ENCODE measurements around the gene PRTN3. TPM values are rescaled to one million over a fixed set of nuclear protein-coding genes. Genes with fewer than 3 reads are reported as not detected.

PRTN3 gene
- total RNA-seq, 1 donor from 2014 or later: not detected

- H3K36me3 Mint-ChIP-seq (ENCODE audit: low read depth, unreplicated experiment): peaks cover 37% of the 10 kb centered on the region
- TF ChIP-seq CTCF (IDR thresholded peaks at IDR 0.05; ENCODE audit: unreplicated experiment): no peak
- H3K4me3 Mint-ChIP-seq (ENCODE audit: unreplicated experiment): no peak overlapping the region
- no peak for DNase-seq (ENCODE audit: low spot score)
- peaks cover 32% of the 10 kb centered on the region for H3K27me3 Mint-ChIP-seq (ENCODE audit: unreplicated experiment)
- H3K27ac Mint-ChIP-seq (ENCODE audit: unreplicated experiment): peak overlapping the region; percentile 9
- H3K9me3 Mint-ChIP-seq (ENCODE audit: unreplicated experiment): no peaks in the 10 kb centered on the region
- H3K4me1 Mint-ChIP-seq (ENCODE audit: unreplicated experiment): peaks cover 11% of the 10 kb centered on the region
Measured at GRCh38 chr19:810883-811489, 29.8 kb upstream of the PRTN3 start.

GRCh38 chr19:811506-812048, 29.2 kb upstream of the PRTN3 start:
- Mint-ChIP-seq H3K4me1 (ENCODE audit: unreplicated experiment) (peaks cover 15% of the 10 kb centered on the region), H3K4me3 (ENCODE audit: unreplicated experiment) (no peak overlapping the region), H3K27me3 (ENCODE audit: unreplicated experiment) (peaks cover 35% of the 10 kb centered on the region), H3K36me3 (ENCODE audit: low read depth, unreplicated experiment) (peaks cover 42% of the 10 kb centered on the region), H3K27ac (ENCODE audit: unreplicated experiment) (peak overlapping the region; percentile 9), H3K9me3 (ENCODE audit: unreplicated experiment) (no peaks in the 10 kb centered on the region)
- no peak for DNase-seq (ENCODE audit: low spot score)
- no peak for TF ChIP-seq CTCF (IDR thresholded peaks at IDR 0.05; ENCODE audit: unreplicated experiment)

- Mint-ChIP-seq H3K36me3 (ENCODE audit: low read depth, unreplicated experiment) (peaks cover 41% of the 10 kb centered on the region), H3K9me3 (ENCODE audit: unreplicated experiment) (no peaks in the 10 kb centered on the region), H3K4me1 (ENCODE audit: unreplicated experiment) (peaks cover 15% of the 10 kb centered on the region), H3K4me3 (ENCODE audit: unreplicated experiment) (no peak overlapping the region), H3K27me3 (ENCODE audit: unreplicated experiment) (peaks cover 38% of the 10 kb centered on the region), H3K27ac (ENCODE audit: unreplicated experiment) (no peak overlapping the region)
- DNase-seq (ENCODE audit: low spot score): no peak
- no peak for TF ChIP-seq CTCF (IDR thresholded peaks at IDR 0.05; ENCODE audit: unreplicated experiment)
Measured at GRCh38 chr19:812049-812746, 28.6 kb upstream of the PRTN3 start.

- Mint-ChIP-seq H3K36me3 (ENCODE audit: low read depth, unreplicated experiment) (peaks cover 39% of the 10 kb centered on the region), H3K4me1 (ENCODE audit: unreplicated experiment) (peaks cover 9% of the 10 kb centered on the region), H3K9me3 (ENCODE audit: unreplicated experiment) (no peaks in the 10 kb centered on the region), H3K27me3 (ENCODE audit: unreplicated experiment) (peaks cover 34% of the 10 kb centered on the region), H3K27ac (ENCODE audit: unreplicated experiment) (no peak overlapping the region), H3K4me3 (ENCODE audit: unreplicated experiment) (no peak overlapping the region)
- no peak for DNase-seq (ENCODE audit: low spot score)
- no peak for TF ChIP-seq CTCF (IDR thresholded peaks at IDR 0.05; ENCODE audit: unreplicated experiment)
Measured at GRCh38 chr19:812747-813218, 28.0 kb upstream of the PRTN3 start.

All from endothelial cell (in vitro differentiated cells).